Measurements from ENCODE around the gene EPS8L3. TPM values are rescaled to one million over a fixed set of nuclear protein-coding genes. Genes with fewer than 3 reads are reported as not detected.

Gene EPS8L3
- total and polyA plus RNA-seq, 9 of the 15 experiments (the other 6 are each of a cell fraction or from before 2014, with no cell fraction given), result 0.09 to 0.42 (median 0.14) TPM; not detected in 5

- no peak for TF ChIP-seq ZBTB40 (IDR thresholded peaks at IDR 0.05)
- no peak for TF ChIP-seq ZBTB40 (CRISPR knock-in tag; IDR thresholded peaks at IDR 0.05)
- 0 out of 2 replicates have a peak, but pooled peaks have one; percentile 61 for TF ChIP-seq HOMEZ (CRISPR knock-in tag; IDR thresholded peaks at IDR 0.05)
- TF ChIP-seq NCOA1 (IDR thresholded peaks at IDR 0.05; ENCODE audit: low read depth), result no peak
- no peak for TF ChIP-seq FIP1L1 (IDR thresholded peaks at IDR 0.05; ENCODE audit: low read depth, low read length, poor library complexity, severe bottlenecking)
- peak; percentile 83 for TF ChIP-seq RB1 (IDR thresholded peaks at IDR 0.05; ENCODE audit: low read depth)
- no peak for TF ChIP-seq HMBOX1 (IDR thresholded peaks at IDR 0.05)
- peak; percentile 81 for TF ChIP-seq E2F1 (CRISPR knock-in tag; IDR thresholded peaks at IDR 0.05)
- TF ChIP-seq MTA2 (IDR thresholded peaks at IDR 0.05; ENCODE audit: low read depth), result no peak
- no peak for TF ChIP-seq PHF8 (IDR thresholded peaks at IDR 0.05; ENCODE audit: borderline replicate concordance, low read length)
- no peak for TF ChIP-seq ZNF830 (CRISPR knock-in tag; IDR thresholded peaks at IDR 0.05)
- TF ChIP-seq TEAD1 (CRISPR knock-in tag; IDR thresholded peaks at IDR 0.05), result no peak
- no peak for TF ChIP-seq MED1 (CRISPR knock-in tag; IDR thresholded peaks at IDR 0.05; ENCODE audit: borderline replicate concordance)
- TF ChIP-seq ZBTB43 (CRISPR knock-in tag; IDR thresholded peaks at IDR 0.05), result no peak
Measured at GRCh38 chr1:109776911-109777310, 13.2 kb upstream of the EPS8L3 start (continued).
